T-helper 9 cell (primary cell): Measurements from ENCODE around the gene CSTF2T.

Experiments
- DNase-seq: peaks from one replicate; pipeline ENCODE4 v3.0.0-alpha.2; 2020
- total RNA-seq, 2 donors: gene quantifications; one replicate each; lab custom pipeline; 2026; lab: John Stamatoyannopoulos, UW

CSTF2T gene
- 42.0 to 76.7 reads per million in 2 donors for total RNA-seq

- peak; percentile 87 for DNase-seq
Observed at GRCh38 chr10:51699475-51700227, at the start of gene CSTF2T. TSS of gene CSTF2T (minus strand) at chr10:51699595. CDS start at chr10:51699549, 46 bp downstream.

GRCh38 chr10:51748959-51749358 lies 49.6 kb upstream of the CSTF2T start:
- DNase-seq, result no peak

- no peak for DNase-seq
Observed at GRCh38 chr10:51747216-51747615, 47.8 kb upstream of the CSTF2T start.

GRCh38 chr10:51745397-51745796 lies 46.0 kb upstream of the CSTF2T start:
- DNase-seq, result no peak

- DNase-seq, result no peak
Observed at GRCh38 chr10:51744235-51745000, 45.0 kb upstream of the CSTF2T start.

- DNase-seq, result no peak
Observed at GRCh38 chr10:51743146-51743545, 43.8 kb upstream of the CSTF2T start.

GRCh38 chr10:51733057-51733456 lies 33.7 kb upstream of the CSTF2T start:
- no peak for DNase-seq

GRCh38 chr10:51729822-51730555 lies 30.6 kb upstream of the CSTF2T start:
- DNase-seq, result no peak

GRCh38 chr10:51724038-51724437 lies 24.6 kb upstream of the CSTF2T start:
- no peak for DNase-seq

- DNase-seq, result no peak
Observed at GRCh38 chr10:51718804-51719291, 19.5 kb upstream of the CSTF2T start.

GRCh38 chr10:51716981-51717380 lies 17.6 kb upstream of the CSTF2T start:
- no peak for DNase-seq

GRCh38 chr10:51711519-51711891 lies 12.1 kb upstream of the CSTF2T start:
- DNase-seq, result no peak

- DNase-seq, result no peak
Observed at GRCh38 chr10:51709324-51709972, 10.1 kb upstream of the CSTF2T start.

GRCh38 chr10:51708609-51709008 lies 9.2 kb upstream of the CSTF2T start:
- DNase-seq, result no peak

- DNase-seq, result no peak
Observed at GRCh38 chr10:51707821-51708424, 8.5 kb upstream of the CSTF2T start.

- DNase-seq, result no peak
Observed at GRCh38 chr10:51707392-51707791, 8.0 kb upstream of the CSTF2T start.

GRCh38 chr10:51706225-51706624 lies 6.8 kb upstream of the CSTF2T start:
- DNase-seq, result no peak

GRCh38 chr10:51705774-51706173 lies 6.4 kb upstream of the CSTF2T start:
- DNase-seq, result no peak

- DNase-seq, result no peak
Observed at GRCh38 chr10:51700228-51700817, 928 bp upstream of the CSTF2T start.

GRCh38 chr10:51699145-51699474 lies 285 bp downstream of the CSTF2T start:
- DNase-seq, result no peak

- no peak for DNase-seq
Observed at GRCh38 chr10:51698473-51699063, 827 bp downstream of the CSTF2T start.

GRCh38 chr10:51696251-51696650 lies 3.1 kb downstream of the CSTF2T start:
- DNase-seq, result no peak
